Measurements from ENCODE around the gene NXPH3.
A peak's percentile ranks its signal among the peaks of the same experiment; 100 is the strongest.

- peak; percentile 94 for TF ChIP-seq CTCF (IDR thresholded peaks at IDR 0.05; ENCODE audit: poor library complexity)
- no peak for TF ChIP-seq EZH2 (IDR thresholded peaks at IDR 0.05; ENCODE audit: borderline replicate concordance)
Observed at GRCh38 chr17:49567871-49568694, 7.6 kb upstream of the NXPH3 start.
